Measurements from ENCODE around the gene AGPAT4.

Gene AGPAT4

GRCh38 chr6:161268531-161269210, 5.2 kb downstream of the AGPAT4 start:
- no peak overlapping the region for H3K9ac ChIP-seq (ENCODE audit: low read length)
- H3K27ac ChIP-seq (ENCODE audit: low read depth, low read length): no peak overlapping the region
- no peak overlapping the region for H3K4me3 ChIP-seq (ENCODE audit: low read depth, low read length)
- peaks cover 36% of the 10 kb centered on the region for H3K4me1 ChIP-seq (ENCODE audit: control insufficient read depth, insufficient read depth, low read length)
- peaks cover 7% of the 10 kb centered on the region for H3K36me3 ChIP-seq (ENCODE audit: control insufficient read depth, insufficient read depth, low read length)
- H3K9me3 ChIP-seq (ENCODE audit: control insufficient read depth, insufficient read depth, low read depth, low read length): no peaks in the 10 kb centered on the region
- H3K27me3 ChIP-seq (ENCODE audit: control insufficient read depth, insufficient read depth, low read length): no peaks in the 10 kb centered on the region

DNA sequence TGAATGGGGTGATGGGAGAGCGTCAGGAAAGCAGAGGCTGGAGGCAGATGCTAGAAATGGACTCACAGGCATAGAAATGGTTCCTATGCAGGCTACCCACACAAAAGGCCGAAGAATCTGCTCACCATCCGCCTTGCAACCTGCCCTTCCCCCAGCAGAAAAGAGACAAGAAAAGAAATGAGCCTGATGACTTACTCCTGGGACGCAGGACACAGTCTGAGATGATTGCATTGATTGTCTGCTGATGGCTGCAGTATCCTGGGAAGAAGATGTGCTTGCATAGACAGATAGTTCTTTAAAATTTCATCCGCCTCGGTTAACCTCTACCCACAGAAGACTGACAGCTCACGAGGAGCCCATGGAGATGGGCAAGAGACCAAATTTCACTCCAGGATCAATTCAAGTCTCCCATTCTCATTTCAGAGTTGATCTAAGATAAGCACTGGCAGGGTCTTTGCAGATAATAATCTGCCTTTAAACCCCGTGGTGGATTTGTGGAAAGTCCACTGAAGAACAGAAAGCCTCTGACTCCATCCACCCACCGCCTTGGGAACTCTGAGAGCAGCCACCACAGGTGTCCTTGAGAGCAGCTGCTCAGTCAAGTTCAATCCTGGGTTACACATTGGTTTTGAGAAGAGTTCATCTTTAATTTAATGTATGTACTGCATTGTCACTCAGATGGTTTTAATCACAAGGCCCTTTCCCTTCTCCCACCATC, 7.2 kb downstream of the AGPAT4 start:
- Histone ChIP-seq H3K9ac (ENCODE audit: low read length) (no peak overlapping the region), H3K27me3 (ENCODE audit: control insufficient read depth, insufficient read depth, low read length) (no peaks in the 10 kb centered on the region), H3K36me3 (ENCODE audit: control insufficient read depth, insufficient read depth, low read length) (peaks cover 10% of the 10 kb centered on the region), H3K27ac (ENCODE audit: low read depth, low read length) (no peak overlapping the region), H3K4me1 (ENCODE audit: control insufficient read depth, insufficient read depth, low read length) (peaks cover 31% of the 10 kb centered on the region), H3K9me3 (ENCODE audit: control insufficient read depth, insufficient read depth, low read depth, low read length) (no peaks in the 10 kb centered on the region), H3K4me3 (ENCODE audit: low read depth, low read length) (no peak overlapping the region)

DNA sequence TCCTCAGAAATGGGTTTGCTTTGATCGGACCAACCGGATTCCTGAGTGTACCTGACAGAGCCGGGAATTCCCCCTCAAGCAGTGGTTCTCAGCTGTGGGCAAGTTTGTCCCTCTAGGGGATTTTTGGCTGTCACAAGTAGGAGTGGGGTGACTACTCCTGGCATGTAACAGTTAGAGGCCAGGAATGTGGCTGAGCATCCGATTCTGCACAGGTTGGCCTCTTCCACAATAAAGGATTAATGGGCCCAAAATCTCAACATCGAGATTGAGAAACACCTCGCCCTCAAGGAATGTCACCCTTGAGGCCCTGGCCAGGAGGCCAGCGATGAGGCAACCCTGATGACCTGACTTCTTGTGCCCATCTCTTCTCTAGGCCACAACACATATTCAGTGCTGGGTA, 7.9 kb downstream of the AGPAT4 start:
- Histone ChIP-seq H3K36me3 (ENCODE audit: control insufficient read depth, insufficient read depth, low read length) (peaks cover 16% of the 10 kb centered on the region), H3K4me1 (ENCODE audit: control insufficient read depth, insufficient read depth, low read length) (peaks cover 24% of the 10 kb centered on the region), H3K27me3 (ENCODE audit: control insufficient read depth, insufficient read depth, low read length) (no peaks in the 10 kb centered on the region), H3K9ac (ENCODE audit: low read length) (no peak overlapping the region), H3K27ac (ENCODE audit: low read depth, low read length) (no peak overlapping the region), H3K4me3 (ENCODE audit: low read depth, low read length) (no peak overlapping the region), H3K9me3 (ENCODE audit: control insufficient read depth, insufficient read depth, low read depth, low read length) (no peaks in the 10 kb centered on the region)

- Histone ChIP-seq H3K4me3 (ENCODE audit: low read depth, low read length) (no peak overlapping the region), H3K27ac (ENCODE audit: low read depth, low read length) (no peak overlapping the region), H3K4me1 (ENCODE audit: control insufficient read depth, insufficient read depth, low read length) (peaks cover 21% of the 10 kb centered on the region), H3K9ac (ENCODE audit: low read length) (no peak overlapping the region), H3K9me3 (ENCODE audit: control insufficient read depth, insufficient read depth, low read depth, low read length) (no peaks in the 10 kb centered on the region), H3K36me3 (ENCODE audit: control insufficient read depth, insufficient read depth, low read length) (peaks cover 19% of the 10 kb centered on the region), H3K27me3 (ENCODE audit: control insufficient read depth, insufficient read depth, low read length) (no peaks in the 10 kb centered on the region)
Measured at GRCh38 chr6:161265554-161265953, 8.3 kb downstream of the AGPAT4 start.

GRCh38 chr6:161264181-161264580, 9.7 kb downstream of the AGPAT4 start:
- Histone ChIP-seq H3K9me3 (ENCODE audit: control insufficient read depth, insufficient read depth, low read depth, low read length) (no peaks in the 10 kb centered on the region), H3K4me1 (ENCODE audit: control insufficient read depth, insufficient read depth, low read length) (peaks cover 18% of the 10 kb centered on the region), H3K36me3 (ENCODE audit: control insufficient read depth, insufficient read depth, low read length) (peaks cover 29% of the 10 kb centered on the region), H3K4me3 (ENCODE audit: low read depth, low read length) (no peak overlapping the region), H3K9ac (ENCODE audit: low read length) (no peak overlapping the region), H3K27me3 (ENCODE audit: control insufficient read depth, insufficient read depth, low read length) (no peaks in the 10 kb centered on the region), H3K27ac (ENCODE audit: low read depth, low read length) (no peak overlapping the region)

DNA sequence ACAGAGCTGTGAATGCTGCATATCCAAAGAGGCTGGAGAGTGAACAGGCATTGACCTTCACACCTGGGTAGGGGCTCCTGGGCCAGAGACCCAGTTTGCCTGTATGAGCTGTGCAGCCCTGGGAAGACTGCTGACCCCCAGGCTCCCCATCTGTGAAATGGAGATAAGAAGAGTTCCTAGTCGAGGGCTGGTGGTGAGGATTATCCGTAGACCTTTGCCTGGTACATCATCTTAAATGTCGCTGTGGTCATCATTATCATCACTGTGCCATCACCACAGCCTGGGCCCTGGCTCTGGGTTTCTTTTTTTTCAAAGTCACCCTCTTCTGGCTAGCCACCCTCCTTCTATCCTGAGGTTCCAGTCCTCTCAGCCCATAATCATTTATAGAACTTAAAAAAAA, 12.0 kb downstream of the AGPAT4 start:
- Histone ChIP-seq H3K27ac (ENCODE audit: low read depth, low read length) (no peak overlapping the region), H3K27me3 (ENCODE audit: control insufficient read depth, insufficient read depth, low read length) (no peaks in the 10 kb centered on the region), H3K9ac (ENCODE audit: low read length) (no peak overlapping the region), H3K4me3 (ENCODE audit: low read depth, low read length) (no peak overlapping the region), H3K36me3 (ENCODE audit: control insufficient read depth, insufficient read depth, low read length) (peaks cover 32% of the 10 kb centered on the region), H3K9me3 (ENCODE audit: control insufficient read depth, insufficient read depth, low read depth, low read length) (no peaks in the 10 kb centered on the region), H3K4me1 (ENCODE audit: control insufficient read depth, insufficient read depth, low read length) (peaks cover 15% of the 10 kb centered on the region)

GRCh38 chr6:161261325-161261724, 12.5 kb downstream of the AGPAT4 start:
- Histone ChIP-seq H3K4me1 (ENCODE audit: control insufficient read depth, insufficient read depth, low read length) (peaks cover 10% of the 10 kb centered on the region), H3K9me3 (ENCODE audit: control insufficient read depth, insufficient read depth, low read depth, low read length) (no peaks in the 10 kb centered on the region), H3K9ac (ENCODE audit: low read length) (no peak overlapping the region), H3K27ac (ENCODE audit: low read depth, low read length) (no peak overlapping the region), H3K27me3 (ENCODE audit: control insufficient read depth, insufficient read depth, low read length) (no peaks in the 10 kb centered on the region), H3K4me3 (ENCODE audit: low read depth, low read length) (no peak overlapping the region), H3K36me3 (ENCODE audit: control insufficient read depth, insufficient read depth, low read length) (peaks cover 34% of the 10 kb centered on the region)

GRCh38 chr6:161259302-161259701, 14.6 kb downstream of the AGPAT4 start:
- Histone ChIP-seq H3K9ac (ENCODE audit: low read length) (no peak overlapping the region), H3K4me1 (ENCODE audit: control insufficient read depth, insufficient read depth, low read length) (peaks cover 23% of the 10 kb centered on the region), H3K27me3 (ENCODE audit: control insufficient read depth, insufficient read depth, low read length) (no peaks in the 10 kb centered on the region), H3K36me3 (ENCODE audit: control insufficient read depth, insufficient read depth, low read length) (peaks cover 37% of the 10 kb centered on the region), H3K9me3 (ENCODE audit: control insufficient read depth, insufficient read depth, low read depth, low read length) (no peaks in the 10 kb centered on the region), H3K27ac (ENCODE audit: low read depth, low read length) (no peak overlapping the region), H3K4me3 (ENCODE audit: low read depth, low read length) (no peak overlapping the region)

GRCh38 chr6:161257793-161258457, 15.9 kb downstream of the AGPAT4 start:
- Histone ChIP-seq H3K9ac (ENCODE audit: low read length) (no peak overlapping the region), H3K9me3 (ENCODE audit: control insufficient read depth, insufficient read depth, low read depth, low read length) (no peaks in the 10 kb centered on the region), H3K4me3 (ENCODE audit: low read depth, low read length) (no peak overlapping the region), H3K36me3 (ENCODE audit: control insufficient read depth, insufficient read depth, low read length) (peaks cover 29% of the 10 kb centered on the region), H3K27me3 (ENCODE audit: control insufficient read depth, insufficient read depth, low read length) (no peaks in the 10 kb centered on the region), H3K4me1 (ENCODE audit: control insufficient read depth, insufficient read depth, low read length) (peaks cover 26% of the 10 kb centered on the region), H3K27ac (ENCODE audit: low read depth, low read length) (no peak overlapping the region)

DNA sequence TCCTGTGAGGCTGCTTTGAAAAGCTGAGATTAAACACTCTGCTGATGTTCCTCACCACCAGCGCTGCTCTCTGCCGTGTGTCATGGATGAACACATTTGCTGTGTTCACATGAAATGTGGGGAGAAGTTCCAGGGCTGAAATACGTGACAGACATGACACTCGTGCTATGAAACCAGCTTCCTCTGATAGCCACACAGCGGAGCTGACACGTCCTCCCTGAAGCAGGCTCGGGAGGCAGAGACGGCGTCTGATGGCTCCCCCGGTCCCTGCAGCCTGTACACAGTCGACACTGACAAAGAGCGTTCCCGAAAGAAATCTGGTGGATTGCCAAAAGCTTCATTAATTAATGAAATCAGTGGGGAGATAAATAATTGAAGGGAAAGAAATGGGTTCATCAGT, 17.5 kb downstream of the AGPAT4 start:
- Histone ChIP-seq H3K36me3 (ENCODE audit: control insufficient read depth, insufficient read depth, low read length) (peaks cover 32% of the 10 kb centered on the region), H3K27ac (ENCODE audit: low read depth, low read length) (no peak overlapping the region), H3K4me1 (ENCODE audit: control insufficient read depth, insufficient read depth, low read length) (peaks cover 28% of the 10 kb centered on the region), H3K4me3 (ENCODE audit: low read depth, low read length) (no peak overlapping the region), H3K27me3 (ENCODE audit: control insufficient read depth, insufficient read depth, low read length) (no peaks in the 10 kb centered on the region), H3K9ac (ENCODE audit: low read length) (no peak overlapping the region), H3K9me3 (ENCODE audit: control insufficient read depth, insufficient read depth, low read depth, low read length) (no peaks in the 10 kb centered on the region)

DNA sequence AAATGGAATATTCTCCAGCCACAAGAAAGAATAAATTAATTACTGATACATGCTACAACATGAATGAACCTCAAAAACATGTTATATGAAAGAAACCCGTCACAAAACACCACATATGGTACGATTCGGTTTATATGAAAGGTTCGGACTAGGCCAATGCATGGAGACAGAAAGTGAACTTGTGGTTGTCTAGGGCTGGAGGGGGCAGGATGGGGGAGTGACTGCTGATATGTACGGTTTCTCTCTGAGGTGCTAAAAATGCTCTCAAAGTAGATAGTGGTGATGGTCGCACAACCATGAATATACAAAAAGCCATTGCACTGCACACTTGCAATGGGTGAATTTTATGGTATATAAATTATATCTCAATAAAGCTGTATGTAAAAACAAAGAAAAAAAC, 18.3 kb downstream of the AGPAT4 start:
- Histone ChIP-seq H3K9ac (ENCODE audit: low read length) (no peak overlapping the region), H3K4me3 (ENCODE audit: low read depth, low read length) (no peak overlapping the region), H3K27ac (ENCODE audit: low read depth, low read length) (no peak overlapping the region)

More for the DNA sequence above, 18.3 kb downstream of the AGPAT4 start:
- H3K36me3 ChIP-seq (ENCODE audit: control insufficient read depth, insufficient read depth, low read length): peaks cover 26% of the 10 kb centered on the region
- no peaks in the 10 kb centered on the region for H3K9me3 ChIP-seq (ENCODE audit: control insufficient read depth, insufficient read depth, low read depth, low read length)
- no peaks in the 10 kb centered on the region for H3K27me3 ChIP-seq (ENCODE audit: control insufficient read depth, insufficient read depth, low read length)
- peaks cover 30% of the 10 kb centered on the region for H3K4me1 ChIP-seq (ENCODE audit: control insufficient read depth, insufficient read depth, low read length)

Data from HUES6 (cell line).